ENCODE data around the gene OR10K2. TPM values are rescaled to one million over a fixed set of nuclear protein-coding genes. Genes with fewer than 3 reads are reported as not detected.
"Not testable (repeated sequence)": the region's sequence is repeated elsewhere in the genome, so short reads cannot be mapped to it uniquely, and the experiment has no call there.

OR10K2 gene
- not detected for total RNA-seq

- Mint-ChIP-seq H3K27ac (no peak within 1 kb of the TSS), H3K9me3 (peaks cover 17% of the 10 kb centered on the region), H3K4me3 (no peak within 1 kb of the TSS), H3K27me3 (peaks cover 8% of the 10 kb centered on the region), H3K36me3 (no peaks in the 10 kb centered on the region), H3K4me1 (ENCODE audit: low read depth) (no peaks in the 10 kb centered on the region)
- intact Hi-C loops (cut with micrococcal nuclease), result no loop called here
- POLR2A ChIA-PET, result no interaction called here
- CTCF ChIA-PET, result no interaction called here
- DNase-seq, result no peak
Measured at GRCh38 chr1:158426137-158426536, at the start of gene OR10K2. OR10K2 (minus strand) TSS chr1:158426237; CDS start chr1:158420866, 5,371 bp downstream.

- no peaks in the 10 kb centered on the region for H3K9me3 Mint-ChIP-seq
- CTCF ChIA-PET, result no interaction called here
- no peaks in the 10 kb centered on the region for H3K36me3 Mint-ChIP-seq
- no peak within 1 kb of the TSS for H3K4me3 Mint-ChIP-seq
- POLR2A ChIA-PET, result no interaction called here
- no peak for DNase-seq
- no peak within 1 kb of the TSS for H3K27ac Mint-ChIP-seq
- no peaks in the 10 kb centered on the region for H3K4me1 Mint-ChIP-seq (ENCODE audit: low read depth)
- H3K27me3 Mint-ChIP-seq, result peaks cover 13% of the 10 kb centered on the region
- intact Hi-C loops (cut with micrococcal nuclease), result no loop called here
Measured at GRCh38 chr1:158471920-158472319, 45.9 kb upstream of the OR10K2 start, which contains the start of gene OR10R2. OR10R2 (plus strand) TSS chr1:158472220; CDS start chr1:158472326, 106 bp downstream.

DNA sequence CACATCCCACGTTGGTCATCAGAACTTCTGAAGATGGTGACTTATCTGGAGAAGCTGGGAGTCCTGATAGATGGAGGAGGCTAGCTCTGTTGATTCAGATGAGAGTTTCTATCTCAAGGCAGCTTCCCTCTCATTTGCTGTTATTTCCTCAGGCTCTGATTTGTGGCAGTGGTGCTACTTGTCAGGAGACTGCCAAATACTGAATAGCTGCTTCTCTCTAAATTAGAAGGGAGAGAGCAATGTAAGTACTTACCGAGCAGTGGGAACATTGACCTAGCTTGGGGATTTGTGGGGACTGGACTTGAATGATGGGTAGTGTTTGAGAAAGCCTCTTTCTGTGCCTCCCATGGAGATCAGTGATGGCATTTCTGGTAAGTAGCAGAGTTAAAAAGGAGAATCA, 35.5 kb upstream of the OR10K2 start, which contains the start of gene OR10K1:
Gene OR10K1, plus strand, starts transcription at position 301 of the 400 bp plus-strand sequence. CDS start 3,728 bp downstream, outside the sequence.
- H3K9me3 Mint-ChIP-seq, result no peaks in the 10 kb centered on the region
- ChIA-PET POLR2A (no interaction called here), CTCF (no interaction called here)
- no peak within 1 kb of the TSS for H3K4me3 Mint-ChIP-seq
- peaks cover 2% of the 10 kb centered on the region for H3K27me3 Mint-ChIP-seq
- no peak within 1 kb of the TSS for H3K27ac Mint-ChIP-seq
- no peak for DNase-seq
- no peaks in the 10 kb centered on the region for H3K36me3 Mint-ChIP-seq
- intact Hi-C loops (cut with micrococcal nuclease), result no loop called here
- no peaks in the 10 kb centered on the region for H3K4me1 Mint-ChIP-seq (ENCODE audit: low read depth)

DNA sequence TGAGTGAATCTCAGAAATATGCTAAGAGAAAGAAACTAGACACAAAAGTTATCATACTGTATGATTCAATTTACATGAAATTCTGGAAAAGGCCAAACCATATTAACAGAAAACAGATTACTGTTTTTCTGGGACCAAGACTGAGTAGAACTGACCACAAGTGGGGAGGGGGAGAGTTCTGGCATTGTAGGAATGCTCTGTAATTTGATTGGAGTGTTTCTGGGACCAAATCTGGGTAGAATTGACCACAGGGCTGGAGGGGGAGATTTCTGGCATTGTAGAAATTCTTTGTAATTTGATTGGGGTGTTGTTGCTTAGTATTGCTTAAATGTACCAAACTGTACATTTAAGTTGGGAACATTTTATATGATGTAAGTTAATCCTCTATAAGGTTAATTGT, 32.2 kb upstream of the OR10K2 start:
- no peaks in the 10 kb centered on the region for H3K36me3 Mint-ChIP-seq
- CTCF ChIA-PET, result no interaction called here
- no peak for DNase-seq
- H3K27me3 Mint-ChIP-seq, result peaks cover 14% of the 10 kb centered on the region
- H3K9me3 Mint-ChIP-seq, result no peaks in the 10 kb centered on the region
- no peak overlapping the region for H3K4me3 Mint-ChIP-seq
- no peaks in the 10 kb centered on the region for H3K4me1 Mint-ChIP-seq (ENCODE audit: low read depth)
- intact Hi-C loops (cut with micrococcal nuclease), result no loop called here
- H3K27ac Mint-ChIP-seq, result no peak overlapping the region
- POLR2A ChIA-PET, result no interaction called here

DNA sequence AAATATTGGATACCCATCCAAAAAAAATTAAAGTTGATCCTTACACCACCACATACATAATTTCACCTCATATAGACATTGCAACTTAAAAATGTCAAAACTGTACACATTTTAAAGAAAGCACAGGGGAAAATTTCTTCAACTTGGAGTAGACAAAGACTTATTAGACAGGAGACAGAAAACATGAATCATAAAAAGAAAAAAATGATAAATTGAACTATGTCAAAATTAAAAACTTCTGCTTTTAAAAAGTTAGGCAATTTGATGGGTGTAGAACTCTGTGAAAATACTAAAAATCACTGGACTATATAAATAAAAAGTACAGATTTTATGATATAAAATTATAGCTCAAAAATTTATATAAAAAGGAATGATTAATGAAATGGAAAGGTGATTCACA, 31.2 kb upstream of the OR10K2 start:
- DNase-seq, result no peak
- CTCF ChIA-PET, result no interaction called here
- Mint-ChIP-seq H3K27me3 (peaks cover 16% of the 10 kb centered on the region), H3K4me3 (no peak overlapping the region), H3K9me3 (peaks cover 2% of the 10 kb centered on the region), H3K4me1 (ENCODE audit: low read depth) (no peaks in the 10 kb centered on the region), H3K36me3 (no peaks in the 10 kb centered on the region), H3K27ac (no peak overlapping the region)
- intact Hi-C loops (cut with micrococcal nuclease), result no loop called here
- POLR2A ChIA-PET, result no interaction called here

GRCh38 chr1:158454537-158454936, 28.5 kb upstream of the OR10K2 start:
- ChIA-PET POLR2A (no interaction called here), CTCF (no interaction called here)
- Mint-ChIP-seq H3K36me3 (no peaks in the 10 kb centered on the region), H3K27me3 (peaks cover 19% of the 10 kb centered on the region), H3K9me3 (peaks cover 13% of the 10 kb centered on the region), H3K27ac (no peak overlapping the region), H3K4me3 (no peak overlapping the region), H3K4me1 (ENCODE audit: low read depth) (no peaks in the 10 kb centered on the region)
- intact Hi-C loops (cut with micrococcal nuclease), result no loop called here
- DNase-seq, result no peak

DNA sequence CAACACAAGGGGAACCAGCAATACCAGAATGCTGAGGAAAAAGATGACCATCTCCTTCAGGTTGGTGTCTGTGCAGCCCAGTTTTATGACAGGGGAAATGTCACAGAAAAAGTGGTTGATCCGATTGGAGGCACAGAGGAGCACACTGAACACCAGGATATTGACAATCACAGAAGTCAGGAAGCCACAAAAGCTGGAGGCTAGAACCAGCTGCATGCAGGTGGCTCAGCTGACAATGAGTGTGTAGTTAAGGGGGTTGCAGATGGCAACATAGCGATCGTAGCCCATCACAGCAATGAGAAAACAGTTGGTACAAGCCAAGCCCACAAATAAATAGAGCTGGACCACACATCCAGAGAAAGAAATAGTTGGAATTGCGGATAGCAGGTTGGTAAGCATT, 19.3 kb upstream of the OR10K2 start:
- Mint-ChIP-seq H3K27ac (no peak overlapping the region), H3K4me1 (ENCODE audit: low read depth) (no peaks in the 10 kb centered on the region), H3K9me3 (no peaks in the 10 kb centered on the region), H3K36me3 (no peaks in the 10 kb centered on the region), H3K4me3 (no peak overlapping the region), H3K27me3 (peaks cover 18% of the 10 kb centered on the region)
- no peak for DNase-seq
- ChIA-PET POLR2A (no interaction called here), CTCF (no interaction called here)
- intact Hi-C loops (cut with micrococcal nuclease), result no loop called here

DNA sequence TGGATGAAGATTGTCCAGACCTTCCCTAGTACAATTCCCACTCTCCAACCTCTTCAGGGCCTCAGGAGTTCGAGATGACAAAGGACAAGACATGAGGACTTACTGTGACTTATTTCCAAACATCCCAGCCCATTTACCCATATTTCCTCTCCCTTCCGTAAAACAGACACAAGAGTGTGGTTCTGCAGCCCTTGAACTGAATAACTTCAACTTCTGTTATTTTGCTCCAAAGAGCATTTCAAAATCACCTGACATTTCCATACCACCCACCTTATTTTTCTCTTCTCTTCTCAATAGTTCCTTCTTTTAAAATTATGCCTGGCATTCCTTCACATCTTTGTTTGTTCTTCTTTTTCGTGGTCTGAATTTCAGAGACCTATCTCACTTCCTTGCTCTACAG, 8.7 kb upstream of the OR10K2 start:
- no peak for DNase-seq
- Mint-ChIP-seq H3K4me3 (no peak overlapping the region), H3K27me3 (peaks cover 36% of the 10 kb centered on the region), H3K4me1 (ENCODE audit: low read depth) (no peaks in the 10 kb centered on the region), H3K9me3 (peaks cover 5% of the 10 kb centered on the region), H3K27ac (no peak overlapping the region), H3K36me3 (no peaks in the 10 kb centered on the region)
- intact Hi-C loops (cut with micrococcal nuclease), result no loop called here
- ChIA-PET POLR2A (no interaction called here), CTCF (no interaction called here)

GRCh38 chr1:158430163-158430562, 4.1 kb upstream of the OR10K2 start:
- H3K9me3 Mint-ChIP-seq, result peaks cover 22% of the 10 kb centered on the region
- peaks cover 30% of the 10 kb centered on the region for H3K27me3 Mint-ChIP-seq
- POLR2A ChIA-PET; H3K4me1 Mint-ChIP-seq (ENCODE audit: low read depth); CTCF ChIA-PET; H3K4me3 Mint-ChIP-seq; H3K27ac Mint-ChIP-seq; intact Hi-C loops (cut with micrococcal nuclease); DNase-seq; H3K36me3 Mint-ChIP-seq: not testable (repeated sequence)

- CTCF ChIA-PET, result no interaction called here
- no peak for DNase-seq
- Mint-ChIP-seq H3K27me3 (peaks cover 6% of the 10 kb centered on the region), H3K9me3 (peaks cover 17% of the 10 kb centered on the region), H3K4me3 (no peak overlapping the region), H3K27ac (no peak overlapping the region), H3K36me3 (no peaks in the 10 kb centered on the region), H3K4me1 (ENCODE audit: low read depth) (no peaks in the 10 kb centered on the region)
- POLR2A ChIA-PET, result no interaction called here
- intact Hi-C loops (cut with micrococcal nuclease), result no loop called here
Measured at GRCh38 chr1:158425027-158425426, 1.0 kb downstream of the OR10K2 start.

GRCh38 chr1:158422212-158422611, 3.8 kb downstream of the OR10K2 start:
- H3K4me3 Mint-ChIP-seq, result no peak overlapping the region
- H3K4me1 Mint-ChIP-seq (ENCODE audit: low read depth), result no peaks in the 10 kb centered on the region
- H3K27me3 Mint-ChIP-seq, result no peaks in the 10 kb centered on the region
- H3K9me3 Mint-ChIP-seq, result no peaks in the 10 kb centered on the region
- intact Hi-C loops (cut with micrococcal nuclease), result no loop called here
- H3K27ac Mint-ChIP-seq, result no peak overlapping the region
- CTCF ChIA-PET, result no interaction called here
- no peaks in the 10 kb centered on the region for H3K36me3 Mint-ChIP-seq
- POLR2A ChIA-PET, result no interaction called here
- DNase-seq, result no peak

DNA sequence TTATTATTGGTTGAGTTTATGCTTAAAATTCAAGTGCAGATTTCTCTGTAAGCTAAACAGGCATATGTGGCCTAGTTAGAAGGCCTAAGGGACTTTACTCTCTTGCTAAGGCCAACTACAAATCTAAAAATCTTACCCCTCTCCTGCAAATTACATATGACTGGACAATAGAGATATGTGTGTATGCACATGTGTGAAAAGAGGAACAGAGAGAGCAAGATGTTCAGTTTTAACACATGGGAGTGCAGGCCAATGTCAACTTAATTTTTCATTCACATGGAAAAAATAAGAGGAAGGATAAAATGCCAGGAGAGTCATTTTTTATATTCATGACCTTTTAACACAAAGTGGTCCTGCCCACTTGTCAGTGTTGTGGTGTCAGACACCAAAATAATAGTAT, 8.5 kb downstream of the OR10K2 start:
- Mint-ChIP-seq H3K4me1 (ENCODE audit: low read depth) (no peaks in the 10 kb centered on the region), H3K4me3 (no peak overlapping the region), H3K9me3 (no peaks in the 10 kb centered on the region), H3K27me3 (peaks cover 4% of the 10 kb centered on the region), H3K27ac (no peak overlapping the region), H3K36me3 (no peaks in the 10 kb centered on the region)
- POLR2A ChIA-PET, result no interaction called here
- no peak for DNase-seq
- intact Hi-C loops (cut with micrococcal nuclease), result no loop called here
- CTCF ChIA-PET, result no interaction called here

- H3K27ac Mint-ChIP-seq, result no peak overlapping the region
- intact Hi-C loops (cut with micrococcal nuclease), result no loop called here
- H3K4me3 Mint-ChIP-seq, result no peak overlapping the region
- H3K36me3 Mint-ChIP-seq, result no peaks in the 10 kb centered on the region
- H3K27me3 Mint-ChIP-seq, result peaks cover 8% of the 10 kb centered on the region
- no peaks in the 10 kb centered on the region for H3K9me3 Mint-ChIP-seq
- no peaks in the 10 kb centered on the region for H3K4me1 Mint-ChIP-seq (ENCODE audit: low read depth)
- DNase-seq, result no peak
- CTCF ChIA-PET, result no interaction called here
- POLR2A ChIA-PET, result no interaction called here
Measured at GRCh38 chr1:158414651-158415345, 11.2 kb downstream of the OR10K2 start.

Measured in activated CD4-positive, alpha-beta memory T cell treated with anti-CD3 and anti-CD28 coated beads for 36 hours (primary cell).